H9 (cell line): Measurements from ENCODE around the gene ETFA. TPM values are rescaled to one million over a fixed set of nuclear protein-coding genes. Genes with fewer than 3 reads are reported as not detected.

Source experiments
- DNase-seq: peaks from one replicate; pipeline ENCODE4 v3.0.0-alpha.2; 2017
- H2AFZ ChIP-seq: one replicate; pipeline ENCODE4 v1.6.1; 2013; ENCODE audit warnings: mild to moderate bottlenecking, low read length, control low read depth, moderate library complexity
- H2AK5ac ChIP-seq: 2 replicates; pipeline ENCODE4 v1.6.1; 2013; ENCODE audit warnings: low read length, control low read depth, mixed read lengths; ENCODE audit not compliant: insufficient read length
- H2BK120ac ChIP-seq: one replicate; pipeline ENCODE4 v1.6.1; 2013; ENCODE audit warnings: low read depth, mild to moderate bottlenecking, low read length, control low read depth, inconsistent platforms; ENCODE audit not compliant: poor library complexity, severe bottlenecking
- H2BK12ac ChIP-seq: 2 replicates; pipeline ENCODE4 v1.6.1; 2013; ENCODE audit warnings: low read length, control low read depth, mixed read lengths, low read depth; ENCODE audit not compliant: insufficient read length
- H2BK15ac ChIP-seq: 2 replicates; pipeline ENCODE4 v1.6.1; 2013; ENCODE audit warnings: low read depth, low read length, control low read depth
- H2BK20ac ChIP-seq: one replicate; pipeline ENCODE4 v1.6.1; 2013; ENCODE audit warnings: low read depth, mild to moderate bottlenecking, low read length, control low read depth, inconsistent platforms; ENCODE audit not compliant: poor library complexity, severe bottlenecking
- H2BK5ac ChIP-seq: 2 replicates; pipeline ENCODE4 v1.6.1; 2013; ENCODE audit warnings: low read length, control low read depth, mixed read lengths; ENCODE audit not compliant: insufficient read length
- H3K14ac ChIP-seq: 2 replicates; pipeline ENCODE4 v1.6.1; 2013; ENCODE audit warnings: low read length, control low read depth; ENCODE audit not compliant: insufficient read depth
- H3K18ac ChIP-seq: 2 replicates; pipeline ENCODE4 v1.6.1; 2013; ENCODE audit warnings: low read depth, mild to moderate bottlenecking, mixed read lengths, low read length, control low read depth; ENCODE audit not compliant: insufficient read length
- H3K23ac ChIP-seq: 2 replicates; pipeline ENCODE4 v1.6.1; 2013; ENCODE audit warnings: low read length, control low read depth, mixed read lengths, low read depth; ENCODE audit not compliant: insufficient read length
- H3K23me2 ChIP-seq: 2 replicates; pipeline ENCODE4 v1.6.1; 2013; ENCODE audit warnings: low read depth, mild to moderate bottlenecking, mixed read lengths, low read length, control low read depth; ENCODE audit not compliant: insufficient read length, poor library complexity, severe bottlenecking
- H3K27ac ChIP-seq: 2 replicates; pipeline ENCODE4 v1.5.1; 2013; ENCODE audit warnings: low read length, control low read depth, mixed read lengths, low read depth; ENCODE audit not compliant: insufficient read length
- H3K27me3 ChIP-seq: 2 replicates; pipeline ENCODE4 v1.6.1; 2013; ENCODE audit warnings: low read length, control low read depth, inconsistent platforms; ENCODE audit not compliant: insufficient read depth
- H3K4ac ChIP-seq: 2 replicates; pipeline ENCODE4 v1.6.1; 2013; ENCODE audit warnings: low read depth, mild to moderate bottlenecking, control low read depth, inconsistent platforms, low read length, moderate library complexity
- H3K4me1 ChIP-seq: 2 replicates; pipeline ENCODE4 v1.6.1; 2013; ENCODE audit warnings: low read length, control low read depth, inconsistent platforms; ENCODE audit not compliant: insufficient read depth
- H3K4me2 ChIP-seq: 2 replicates; pipeline ENCODE4 v1.6.1; 2013; ENCODE audit warnings: low read length, control low read depth, mixed read lengths; ENCODE audit not compliant: insufficient read length, insufficient read depth
- H3K56ac ChIP-seq: 2 replicates; pipeline ENCODE4 v1.6.1; 2013; ENCODE audit warnings: low read depth, mild to moderate bottlenecking, mixed read lengths, low read length, control low read depth; ENCODE audit not compliant: insufficient read length
- H3K79me1 ChIP-seq: 2 replicates; pipeline ENCODE4 v1.6.1; 2013; ENCODE audit warnings: low read depth, mild to moderate bottlenecking, moderate library complexity, low read length, control low read depth, inconsistent platforms; ENCODE audit not compliant: insufficient read depth, poor library complexity, severe bottlenecking
- H3K79me2 ChIP-seq: 2 replicates; pipeline ENCODE4 v1.6.1; 2013; ENCODE audit warnings: low read length, control low read depth, inconsistent platforms; ENCODE audit not compliant: insufficient read depth
- H3K9ac ChIP-seq: 2 replicates; pipeline ENCODE4 v1.6.1; 2013; ENCODE audit warnings: low read length, control low read depth, mixed read lengths; ENCODE audit not compliant: insufficient read length; ENCODE audit errors: extremely low read depth
- H3K9me3 ChIP-seq: one replicate; pipeline ENCODE4 v1.6.1; 2013; ENCODE audit warnings: low read depth, low read length, inconsistent platforms; ENCODE audit not compliant: control insufficient read depth
- H3T11ph ChIP-seq: one replicate; pipeline ENCODE4 v1.6.1; 2013; ENCODE audit warnings: mild to moderate bottlenecking, low read length, control low read depth, inconsistent platforms
- H4K20me1 ChIP-seq: one replicate; pipeline ENCODE4 v1.6.1; 2013; ENCODE audit not compliant: control insufficient read depth, insufficient read length, insufficient read depth
- H4K5ac ChIP-seq: 2 replicates; pipeline ENCODE4 v1.6.1; 2013; ENCODE audit warnings: low read depth, mild to moderate bottlenecking, mixed read lengths, low read length, control low read depth; ENCODE audit not compliant: insufficient read length
- H4K8ac ChIP-seq: replicated peaks from 2 replicates; pipeline ENCODE4 v1.6.1; 2013; ENCODE audit warnings: low read length, control low read depth, mixed read lengths, low read depth; ENCODE audit not compliant: insufficient read length
- H4K91ac ChIP-seq: 2 replicates; pipeline ENCODE4 v1.6.1; 2013; ENCODE audit warnings: low read depth, mild to moderate bottlenecking, moderate library complexity, mixed read lengths, low read length, control low read depth; ENCODE audit not compliant: insufficient read length
- H3K27ac Mint-ChIP-seq, 3 experiments: 2 replicates in 2 of 3; 3 replicates in 1 of 3; pipeline ENCODE4 v1.8.0; 2020 to 2021; ENCODE audit warnings: mixed read lengths in 3 of 3, mild to moderate bottlenecking in 1 of 3, moderate library complexity in 1 of 3
- H3K27me3 Mint-ChIP-seq: 2 replicates; pipeline ENCODE4 v1.8.0; 2021; ENCODE audit warnings: low read depth, mild to moderate bottlenecking, moderate library complexity, mixed read lengths
- H3K36me3 Mint-ChIP-seq, 3 experiments: 2 replicates in 2 of 3; 3 replicates in 1 of 3; pipeline ENCODE4 v1.8.0; 2020 to 2021; ENCODE audit warnings: low read depth in 3 of 3, mixed read lengths in 3 of 3; ENCODE audit not compliant: insufficient read depth in 1 of 3
- H3K4me1 Mint-ChIP-seq, 2 experiments: 2 replicates each; pipeline ENCODE4 v1.8.0; 2020; ENCODE audit warnings: mixed read lengths in 2 of 2
- H3K4me3 Mint-ChIP-seq, 2 experiments: 2 replicates in 1 of 2; 3 replicates in 1 of 2; pipeline ENCODE4 v1.8.0; 2020 to 2021; ENCODE audit warnings: mild to moderate bottlenecking in 2 of 2, mixed read lengths in 2 of 2, moderate library complexity in 1 of 2
- H3K9me3 Mint-ChIP-seq, 2 experiments: 2 replicates in 1 of 2; 3 replicates in 1 of 2; pipeline ENCODE4 v1.8.0; 2020; ENCODE audit warnings: mild to moderate bottlenecking in 2 of 2, mixed read lengths in 2 of 2, moderate library complexity in 1 of 2
- CTCF ChIP-seq: fragments of 200-600 bp; sonication (generic); conservative IDR thresholded peaks from 3 replicates; pipeline ENCODE4 v1.8.0; 2021; ENCODE audit warnings: antibody characterized with exemption, mild to moderate bottlenecking
- WGBS: extraction: QIAGEN DNeasy Blood & Tissue Kit; methylation state at CpG from one replicate; pipeline ENCODE4 v1.1.7; 2013; ENCODE audit warnings: missing lambda C conversion rate, low lambda C conversion rate, mixed read lengths; ENCODE audit not compliant: insufficient read length; ENCODE audit errors: extremely low coverage; 5-methylcytosine and 5-hydroxymethylcytosine counted together
- total RNA-seq: library from RNA; stranded (reverse); gene quantifications from 2 replicates; pipeline ENCODE4 v1.2.1, GENCODE V29; 2021

ETFA gene
- total RNA-seq, 1 experiment from 2014 or later = 109 TPM

GRCh38 chr15:76196269-76197231 is 114.7 kb downstream of the ETFA start:
- H3K27me3 Mint-ChIP-seq = peaks cover 9% of the 10 kb centered on the region
- Histone ChIP-seq H3K56ac (no peak overlapping the region), H4K5ac (no peak overlapping the region), H3K14ac (no peak overlapping the region), H2BK20ac (no peak overlapping the region), H3K9me3 (no peaks in the 10 kb centered on the region), H2AK5ac (no peak overlapping the region), H3K9ac (no peak overlapping the region), H2BK5ac (no peak overlapping the region), H3K27me3 (no peaks in the 10 kb centered on the region; the same call in 1 of the 2 replicates), H4K20me1 (no peaks in the 10 kb centered on the region), H3K4ac (no peak overlapping the region), H3K27ac (no peak overlapping the region), H3K4me1 (no peaks in the 10 kb centered on the region), H2BK15ac (no peak overlapping the region), H4K8ac (no peak overlapping the region), H3T11ph (no peak overlapping the region), H3K23ac (no peak overlapping the region), H3K79me2 (no peaks in the 10 kb centered on the region), H3K18ac (no peak overlapping the region), H3K23me2 (no peaks in the 10 kb centered on the region), H4K91ac (no peak overlapping the region), H2AFZ (no peak overlapping the region), H3K79me1 (no peaks in the 10 kb centered on the region), H2BK120ac (no peak overlapping the region), H3K4me2 (no peak overlapping the region), H2BK12ac (no peak overlapping the region)
- no CpG with 5 or more reads among the region's 18 CpGs for WGBS
- DNase-seq = no peak
- peaks cover 36 to 39% of the 10 kb centered on the region in 2 experiments for H3K4me1 Mint-ChIP-seq
- H3K4me3 Mint-ChIP-seq = no peak overlapping the region
- TF ChIP-seq CTCF = no peak
- H3K9me3 Mint-ChIP-seq = no peaks in the 10 kb centered on the region
- H3K36me3 Mint-ChIP-seq = peaks cover 0 to 1% (median 0%) of the 10 kb centered on the region in 3 experiments; a peak in 2 of 7 replicates
- no peak overlapping the region for H3K27ac Mint-ChIP-seq
